ENCODE results near the gene HINT3.

DNA sequence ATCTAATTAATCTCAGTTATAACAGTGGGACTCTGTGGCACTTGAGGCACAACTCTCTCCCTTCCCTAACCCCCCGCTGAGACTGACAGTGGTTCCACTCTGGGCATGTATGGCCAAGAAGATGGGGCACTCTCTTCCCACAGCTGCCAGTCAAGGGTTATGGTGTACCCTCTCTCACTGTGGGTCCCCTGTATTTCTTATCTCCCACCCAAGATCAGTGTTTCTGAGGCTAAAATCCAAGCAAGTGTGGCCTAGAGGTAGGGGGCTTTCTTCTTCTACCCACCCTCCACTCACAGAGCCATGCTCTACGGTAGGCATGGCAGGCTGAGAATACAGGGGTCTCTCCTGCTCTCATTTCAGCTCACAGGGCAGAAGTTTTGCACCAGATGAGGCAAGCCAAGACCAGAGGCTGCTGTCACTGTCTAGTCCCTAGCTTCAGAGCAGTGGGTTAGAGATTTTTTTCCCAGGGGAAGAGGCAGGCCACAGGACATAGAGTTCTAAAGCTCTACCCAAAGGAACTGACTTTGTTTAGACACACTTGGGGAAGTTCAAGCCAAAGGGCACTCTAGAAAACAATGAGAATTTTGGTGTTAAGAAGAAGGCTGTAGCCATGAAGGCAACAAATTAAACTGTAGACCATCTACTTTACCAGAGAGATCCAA lies 31.7 kb upstream of the HINT3 start:
- no peak for TF ChIP-seq POLR2A (IDR thresholded peaks at IDR 0.05)
- TF ChIP-seq, protein P1, sequence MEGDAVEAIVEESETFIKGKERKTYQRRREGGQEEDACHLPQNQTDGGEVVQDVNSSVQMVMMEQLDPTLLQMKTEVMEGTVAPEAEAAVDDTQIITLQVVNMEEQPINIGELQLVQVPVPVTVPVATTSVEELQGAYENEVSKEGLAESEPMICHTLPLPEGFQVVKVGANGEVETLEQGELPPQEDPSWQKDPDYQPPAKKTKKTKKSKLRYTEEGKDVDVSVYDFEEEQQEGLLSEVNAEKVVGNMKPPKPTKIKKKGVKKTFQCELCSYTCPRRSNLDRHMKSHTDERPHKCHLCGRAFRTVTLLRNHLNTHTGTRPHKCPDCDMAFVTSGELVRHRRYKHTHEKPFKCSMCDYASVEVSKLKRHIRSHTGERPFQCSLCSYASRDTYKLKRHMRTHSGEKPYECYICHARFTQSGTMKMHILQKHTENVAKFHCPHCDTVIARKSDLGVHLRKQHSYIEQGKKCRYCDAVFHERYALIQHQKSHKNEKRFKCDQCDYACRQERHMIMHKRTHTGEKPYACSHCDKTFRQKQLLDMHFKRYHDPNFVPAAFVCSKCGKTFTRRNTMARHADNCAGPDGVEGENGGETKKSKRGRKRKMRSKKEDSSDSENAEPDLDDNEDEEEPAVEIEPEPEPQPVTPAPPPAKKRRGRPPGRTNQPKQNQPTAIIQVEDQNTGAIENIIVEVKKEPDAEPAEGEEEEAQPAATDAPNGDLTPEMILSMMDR (IDR thresholded peaks at IDR 0.05): no peak
